ENCODE data around the gene ARID1B.

GRCh38 chr6:157186785-157187181 is 409.6 kb downstream of the ARID1B start:
- no peak for TF ChIP-seq POLR2A (IDR thresholded peaks at IDR 0.05)
- TF ChIP-seq CTCF (IDR thresholded peaks at IDR 0.05) = no peak
- TF ChIP-seq POLR2AphosphoS5 (IDR thresholded peaks at IDR 0.05) = no peak

Data from prostate gland (tissue), 2 donors.